IMR-90 (cell line): ENCODE data around the gene DGKZ. TPM values are rescaled to one million over a fixed set of nuclear protein-coding genes. Genes with fewer than 3 reads are reported as not detected.

Source experiments
- ELK1 ChIP-seq: fragments of 150-350 bp; IDR thresholded peaks from 2 replicates; pipeline ENCODE4 v1.6.1; 2016; ENCODE audit warnings: low read depth, mild to moderate bottlenecking, low read length, moderate library complexity, borderline replicate concordance
- MAFK ChIP-seq: IDR thresholded peaks from 2 replicates; pipeline ENCODE4 v1.6.1; 2012; ENCODE audit warnings: low read depth, low read length, improper control_type of control experiment
- MXI1 ChIP-seq: IDR thresholded peaks from 2 replicates; pipeline ENCODE4 v1.6.1; 2012; ENCODE audit warnings: low read depth, mild to moderate bottlenecking, low read length, moderate library complexity, borderline replicate concordance
- RAD21 ChIP-seq: IDR thresholded peaks from 2 replicates; pipeline ENCODE4 v1.6.1; 2012; ENCODE audit warnings: low read length, improper control_type of control experiment
- RFX5 ChIP-seq: IDR thresholded peaks from 2 replicates; pipeline ENCODE4 v1.8.0; 2012; ENCODE audit warnings: low read depth, mild to moderate bottlenecking, low read length, moderate library complexity
- SMC3 ChIP-seq: fragments of 150-350 bp; IDR thresholded peaks from 2 replicates; pipeline ENCODE4 v1.6.1; 2016; ENCODE audit warnings: low read depth, mild to moderate bottlenecking, antibody characterized with exemption, low read length, moderate library complexity
- polyA plus RNA-seq, 3 experiments: library from polyadenylated mRNA; depleted of rRNA; stranded (reverse); fragments of >200 nt; gene quantifications; 2 replicates each; pipeline ENCODE4 v1.2.3, GENCODE V29; 2012; ENCODE audit warnings: low replicate concordance in 1 of 3
- total RNA-seq: library from RNA; depleted of rRNA; stranded (reverse); fragments of >200 nt; gene quantifications from 2 replicates; pipeline ENCODE4 v1.2.3, GENCODE V29; 2012

The DGKZ gene
- total and polyA plus RNA-seq, 2 of the 4 experiments (the other 2 are of a cell fraction) = 46.8 to 62.0 TPM

GRCh38 chr11:46385169-46386004 lies 38.1 kb downstream of the DGKZ start (continued):
- TF ChIP-seq RFX5 (no peak), RAD21 (no peak), MXI1 (no peak), MAFK (no peak), SMC3 (no peak), ELK1 (no peak)
